Sciatic nerve (tissue), 2 donors: ENCODE measurements around the gene INPP5J. TPM values are rescaled to one million over a fixed set of nuclear protein-coding genes. Genes with fewer than 3 reads are reported as not detected.

ENCODE experiments used
- ATAC-seq: fragments of 200-7000 bp; cut with Tn5 transposase; one replicate; pipeline ENCODE4 v1.9.1; 2020; ENCODE audit warnings: mild to moderate bottlenecking, moderate library complexity
- DNase-seq: peaks from one replicate; pipeline ENCODE4 v3.0.0-alpha.2; 2020; ENCODE audit warnings: low spot score
- intact Hi-C: fragments of 100-400 bp; cut with DNase I; formaldehyde crosslinking; loops from one replicate; pipeline ENCODE4 v1.14.2; 2022
- total RNA-seq: library from RNA; stranded (reverse); fragmentation: NEBNext Ultra II Directional; extraction: Animal tissue kit (Norgen Biotek cat#: 25700); gene quantifications from one replicate; pipeline ENCODE4 v1.2.1, GENCODE V29; 2021
- donor health status: DM: no; HTN: no; CAD: no.
- donor health status: DM: no; HTN: no; CAD: no.

Gene INPP5J
- total RNA-seq, 1 donor from 2014 or later, result 1.9 TPM

- intact Hi-C loops, result no loop called here
- ATAC-seq, result no peak
- no peak for DNase-seq
Measured at GRCh38 chr22:31118046-31118820, 4.5 kb upstream of the INPP5J start.

- ATAC-seq, result no peak
- intact Hi-C loops, result no loop called here
- no peak for DNase-seq
Measured at GRCh38 chr22:31119026-31119717, 3.6 kb upstream of the INPP5J start.

GRCh38 chr22:31120230-31120629 is 2.5 kb upstream of the INPP5J start:
- ATAC-seq (no peak), DNase-seq (no peak)
- intact Hi-C loops, result no loop called here

DNA sequence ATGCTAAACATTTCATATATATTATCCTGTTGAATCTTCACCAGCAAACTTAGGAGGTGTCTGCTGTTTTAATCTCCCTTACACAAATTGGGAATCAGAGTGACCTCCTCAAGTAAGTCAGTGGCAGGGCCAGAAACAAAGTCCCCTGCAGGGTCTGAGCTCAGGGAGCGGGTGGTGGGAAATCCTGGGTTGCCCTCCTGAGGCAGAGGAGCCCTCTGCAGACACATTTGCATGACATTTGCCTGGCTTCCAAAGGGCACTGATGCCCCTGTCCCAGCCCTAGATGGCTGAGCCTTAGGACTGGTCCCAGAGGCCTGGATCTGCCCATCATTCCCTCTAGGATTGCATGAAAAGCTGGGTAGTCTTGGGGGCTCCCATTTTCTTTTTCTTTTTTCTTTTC is 2.1 kb upstream of the INPP5J start:
- ATAC-seq, result no peak
- intact Hi-C loops, result no loop called here
- no peak for DNase-seq

GRCh38 chr22:31121403-31121802 is 1.4 kb upstream of the INPP5J start:
- no peak for DNase-seq
- intact Hi-C loops, result no loop called here
- ATAC-seq, result no peak

DNA sequence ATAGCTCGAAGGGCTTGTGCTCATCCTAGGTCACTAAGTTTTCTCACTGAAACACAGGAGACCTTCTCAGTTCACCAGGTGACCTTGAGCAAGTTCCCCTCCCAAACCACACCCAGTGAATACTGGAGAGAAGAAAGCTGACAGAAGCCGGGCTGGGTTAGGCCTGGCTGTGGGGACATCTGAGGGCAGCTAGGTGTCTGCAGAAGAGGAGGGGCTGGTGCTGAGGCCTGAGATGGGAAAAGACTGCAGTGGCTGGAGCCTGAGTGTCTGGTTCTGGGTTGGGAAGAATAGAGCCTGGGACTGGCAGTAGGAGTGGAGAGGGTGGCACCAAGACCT is 602 bp upstream of the INPP5J start:
- intact Hi-C loops, result no loop called here
- DNase-seq (no peak), ATAC-seq (peak; percentile 5)

GRCh38 chr22:31123292-31123602 is 481 bp downstream of the INPP5J start:
- ATAC-seq (no peak), DNase-seq (no peak)
- intact Hi-C loops, result no loop called here

DNA sequence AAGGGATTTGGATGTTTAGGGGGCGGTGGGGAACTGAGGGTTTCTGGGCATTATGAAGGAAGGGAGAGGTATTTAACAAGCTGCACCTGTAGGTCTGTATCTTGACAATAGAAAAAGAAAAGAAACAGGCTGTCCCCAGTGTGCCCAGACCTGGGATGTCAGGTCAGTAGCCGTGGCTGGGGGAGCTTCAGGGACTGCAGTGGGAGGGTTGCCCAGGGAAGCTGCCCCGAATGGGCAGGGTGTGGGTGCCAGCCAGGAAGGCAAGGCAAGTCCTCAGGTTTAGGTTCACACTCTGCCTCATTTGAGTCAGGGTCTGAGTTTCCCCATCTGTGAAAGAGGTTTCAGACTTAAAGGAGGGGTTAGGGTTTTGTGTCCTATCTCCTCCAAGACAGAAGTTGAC is 1.5 kb downstream of the INPP5J start:
- intact Hi-C loops, result no loop called here
- no peak for ATAC-seq
- DNase-seq, result no peak

- intact Hi-C loops, result no loop called here
- ATAC-seq (no peak), DNase-seq (no peak)
Measured at GRCh38 chr22:31124811-31125465, 2.2 kb downstream of the INPP5J start.

GRCh38 chr22:31125521-31126117 is 2.9 kb downstream of the INPP5J start:
- DNase-seq (no peak), ATAC-seq (no peak)
- intact Hi-C loops, result no loop called here

DNA sequence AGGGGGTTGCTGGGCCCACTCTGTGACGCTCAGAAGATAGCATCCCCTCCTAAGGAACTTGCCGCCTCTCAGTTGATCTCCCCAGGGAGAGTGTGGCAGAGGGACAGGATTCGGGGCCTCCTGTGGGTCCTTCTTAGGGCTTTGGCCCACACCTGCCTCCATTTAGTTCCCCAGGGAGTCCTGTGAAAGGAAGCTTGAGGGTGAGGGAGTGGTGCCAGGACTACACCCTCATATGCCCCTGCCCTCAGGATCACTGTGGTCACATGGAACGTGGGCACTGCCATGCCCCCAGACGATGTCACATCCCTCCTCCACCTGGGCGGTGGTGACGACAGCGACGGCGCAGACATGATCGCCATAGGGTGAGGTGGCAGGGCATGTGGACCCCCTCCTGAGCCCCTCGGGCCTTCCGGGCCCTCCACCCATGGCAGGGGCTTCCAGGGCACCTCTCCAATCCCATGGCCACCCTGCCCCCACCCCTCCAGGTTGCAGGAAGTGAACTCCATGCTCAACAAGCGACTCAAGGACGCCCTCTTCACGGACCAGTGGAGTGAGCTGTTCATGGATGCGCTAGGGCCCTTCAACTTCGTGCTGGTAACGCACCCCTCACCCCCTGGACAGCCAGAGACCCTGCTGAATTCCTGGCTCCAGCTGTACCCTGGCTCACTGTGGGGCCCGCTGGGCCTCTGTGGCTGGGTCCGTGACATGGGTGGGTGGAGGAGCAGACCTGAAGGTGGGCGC is 3.5 kb downstream of the INPP5J start:
- intact Hi-C loops, result no loop called here
- no peak for DNase-seq
- ATAC-seq, result no peak

- intact Hi-C loops, result no loop called here
- DNase-seq (no peak), ATAC-seq (no peak)
Measured at GRCh38 chr22:31126869-31127175, 4.1 kb downstream of the INPP5J start.

- intact Hi-C loops, result no loop called here
- ATAC-seq (no peak), DNase-seq (no peak)
Measured at GRCh38 chr22:31127181-31127772, 4.5 kb downstream of the INPP5J start.

GRCh38 chr22:31128156-31128555 is 5.4 kb downstream of the INPP5J start:
- intact Hi-C loops, result no loop called here
- ATAC-seq (no peak), DNase-seq (no peak)

DNA sequence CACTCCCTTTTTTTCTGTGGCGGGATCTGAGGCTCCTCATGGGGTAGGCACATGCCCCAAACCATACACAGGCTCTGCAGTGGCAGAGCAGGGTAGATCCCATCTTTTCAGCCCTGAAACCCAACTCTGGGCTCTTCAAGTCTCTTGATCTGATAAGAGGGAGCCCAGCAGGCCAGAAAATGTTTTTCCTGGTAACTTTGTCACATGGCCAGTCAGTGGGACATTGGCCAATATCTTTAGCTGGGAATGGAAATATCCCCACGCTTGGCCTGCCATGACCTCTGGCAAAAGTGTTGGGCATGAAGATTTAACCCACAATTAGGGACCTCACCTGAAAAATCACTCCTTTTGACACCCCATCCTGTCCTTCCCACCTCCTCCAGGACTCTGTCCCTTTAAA is 8.1 kb downstream of the INPP5J start:
- intact Hi-C loops, result no loop called here
- no peak for ATAC-seq
- no peak for DNase-seq

- ATAC-seq (peak; percentile 15), DNase-seq (no peak)
- intact Hi-C loops, result no loop called here
Measured at GRCh38 chr22:31133911-31134310, 11.1 kb downstream of the INPP5J start.

DNA sequence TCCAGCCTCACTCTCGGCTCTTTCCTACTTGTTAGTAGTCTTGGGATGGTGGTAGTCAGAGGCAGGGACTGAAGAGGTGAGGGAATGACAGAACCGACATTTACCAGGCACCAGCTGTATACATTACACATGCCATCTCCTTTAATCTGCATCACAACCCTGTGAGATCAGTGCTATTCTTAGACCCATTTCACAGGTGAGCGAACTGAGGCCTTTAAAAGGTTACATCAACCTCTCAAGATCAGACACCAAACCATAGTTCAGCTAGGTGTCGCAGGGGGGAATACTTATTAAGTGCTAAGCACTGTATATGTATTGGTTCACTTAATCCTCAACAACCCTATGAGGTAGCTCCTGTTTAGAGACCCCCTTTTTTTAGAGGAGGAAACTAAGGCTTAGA is 11.9 kb downstream of the INPP5J start:
- ATAC-seq (no peak), DNase-seq (no peak)
- intact Hi-C loops, result no loop called here

- intact Hi-C loops, result no loop called here
- DNase-seq (no peak), ATAC-seq (no peak)
Measured at GRCh38 chr22:31135706-31136105, 12.9 kb downstream of the INPP5J start.

- intact Hi-C loops, result no loop called here
- DNase-seq, result no peak
- no peak for ATAC-seq
Measured at GRCh38 chr22:31136155-31136554, 13.4 kb downstream of the INPP5J start.
